Mucosa of rectum (tissue), 2 donors: ENCODE data around the gene TOR4A.

ENCODE experiments used
- H3K27ac ChIP-seq, 2 donors: one replicate each; pipeline ENCODE4 v1.7.0; 2013; ENCODE audit warnings: inconsistent platforms in 2 of 2, low read depth in 2 of 2, low read length in 2 of 2
- H3K27me3 ChIP-seq, 2 donors: one replicate each; pipeline ENCODE4 v1.7.0; 2013; ENCODE audit warnings: low read length in 2 of 2; ENCODE audit not compliant: control insufficient read depth in 2 of 2, insufficient read depth in 2 of 2
- H3K36me3 ChIP-seq, 2 donors: one replicate each; pipeline ENCODE4 v1.7.0; 2013; ENCODE audit warnings: low read length in 2 of 2; ENCODE audit not compliant: control insufficient read depth in 2 of 2, insufficient read depth in 2 of 2
- H3K4me1 ChIP-seq, 2 donors: one replicate each; pipeline ENCODE4 v1.7.0; 2013; ENCODE audit warnings: low read length in 2 of 2, mild to moderate bottlenecking in 1 of 2; ENCODE audit not compliant: control insufficient read depth in 2 of 2, insufficient read depth in 2 of 2
- H3K4me3 ChIP-seq, 2 donors: one replicate each; pipeline ENCODE4 v1.7.0; 2013; ENCODE audit warnings: low read length in 2 of 2
- H3K9ac ChIP-seq, 2 donors: one replicate each; pipeline ENCODE4 v1.7.0; 2013; ENCODE audit warnings: low read length in 2 of 2, low read depth in 1 of 2, mild to moderate bottlenecking in 1 of 2
- H3K9me3 ChIP-seq, 2 donors: one replicate each; pipeline ENCODE4 v1.7.0; 2013; ENCODE audit warnings: low read length in 2 of 2; ENCODE audit not compliant: control insufficient read depth in 2 of 2
- donor health status: healthy.
- donor health status: Normal muscosa, but diverticular disease.

Gene TOR4A

DNA sequence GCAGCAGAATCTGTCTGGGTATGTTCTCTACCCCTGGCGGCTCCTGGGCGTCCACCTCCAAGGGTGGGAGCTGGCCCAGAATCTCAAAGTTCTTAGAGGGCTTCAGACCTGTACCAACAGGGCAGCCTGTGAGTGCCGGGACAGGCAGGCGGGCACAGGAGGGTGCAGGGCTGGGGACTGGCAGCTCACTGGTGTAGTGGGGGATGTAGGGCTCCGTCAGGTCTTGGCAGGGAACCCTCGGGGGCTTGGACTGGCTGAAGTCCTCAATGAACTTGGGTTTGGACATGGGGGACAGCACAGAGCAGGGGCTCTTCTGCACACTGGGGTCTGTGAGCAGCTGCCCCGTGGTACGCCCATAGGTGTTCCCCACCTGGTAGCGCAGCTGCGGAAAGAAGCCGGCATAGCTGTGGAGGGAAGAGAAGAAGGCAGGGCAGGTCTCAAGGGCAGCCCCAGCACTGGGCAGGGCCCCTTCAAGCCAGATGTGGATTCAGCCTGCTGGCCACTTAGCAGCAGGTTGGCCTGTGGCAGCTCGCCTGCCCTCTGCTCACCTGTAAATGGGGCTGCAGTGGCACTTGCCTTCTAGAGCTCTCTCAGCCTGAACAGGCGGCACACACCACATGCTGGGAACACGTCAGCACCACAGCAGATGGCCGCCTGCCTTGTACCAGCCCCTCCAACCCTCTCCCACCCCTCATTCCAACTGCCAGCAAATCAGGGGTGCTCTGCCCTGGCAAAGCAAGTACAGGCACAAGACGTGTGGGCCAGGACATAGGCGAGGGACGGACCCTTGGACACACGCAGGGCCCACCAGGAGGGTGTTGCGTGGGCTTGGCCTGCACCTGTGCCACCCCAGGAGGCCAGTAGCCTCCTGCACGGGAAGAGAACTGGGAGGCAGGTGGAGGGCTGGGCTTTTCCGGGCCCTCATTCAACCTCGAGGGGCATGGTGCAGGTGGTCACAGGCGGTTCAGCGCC lies 31.8 kb upstream of the TOR4A start:
- no peaks in the 10 kb centered on the region for H3K27me3 ChIP-seq
- H3K9ac ChIP-seq: no peak overlapping the region
- H3K27ac ChIP-seq: no peak overlapping the region
- peaks cover 21 to 25% of the 10 kb centered on the region in 2 donors for H3K4me1 ChIP-seq
- H3K9me3 ChIP-seq: no peaks in the 10 kb centered on the region
- H3K4me3 ChIP-seq: no peak overlapping the region
- peaks cover 14 to 19% of the 10 kb centered on the region in 2 donors for H3K36me3 ChIP-seq

DNA sequence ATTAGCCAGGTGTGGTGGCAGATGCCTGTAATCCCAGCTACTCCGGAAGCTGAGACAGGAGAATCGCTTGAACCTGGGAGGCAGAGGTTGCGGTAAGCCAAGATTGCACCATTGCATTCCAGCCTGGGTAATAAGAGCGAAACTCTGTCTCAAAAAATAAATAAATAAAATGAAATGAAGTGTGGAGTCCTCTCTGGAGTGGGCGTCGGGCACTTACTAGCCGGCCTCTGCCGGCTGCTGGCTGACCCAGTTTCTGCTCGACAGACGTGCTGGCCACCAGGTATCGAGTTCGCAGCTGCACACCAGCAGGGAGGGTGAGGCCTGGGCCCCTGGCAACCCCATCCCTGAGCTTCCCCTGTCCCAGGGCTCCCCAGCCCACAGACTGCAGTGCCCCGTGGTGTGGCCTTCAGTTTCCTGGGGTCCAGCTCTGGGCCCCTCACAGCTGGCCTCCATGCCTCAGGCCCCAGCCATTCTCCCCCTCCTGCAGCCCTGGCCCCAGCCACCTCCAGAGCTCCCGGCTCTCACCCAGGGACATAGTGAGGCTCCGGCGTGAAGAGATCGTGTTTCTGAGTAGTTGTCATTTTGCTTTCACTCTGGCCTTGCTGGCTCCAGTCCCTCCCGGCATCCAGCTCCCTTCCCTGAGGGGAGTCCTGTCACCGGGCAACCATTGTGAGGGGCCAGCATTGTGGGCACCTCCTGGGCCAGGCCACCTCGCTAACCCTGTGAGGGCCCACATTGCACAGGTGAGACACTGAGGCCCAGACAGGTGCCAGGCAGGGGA lies 30.2 kb upstream of the TOR4A start:
- no peak overlapping the region for H3K4me3 ChIP-seq
- no peaks in the 10 kb centered on the region for H3K27me3 ChIP-seq
- H3K27ac ChIP-seq: no peak overlapping the region
- peaks cover 14 to 15% of the 10 kb centered on the region in 2 donors for H3K36me3 ChIP-seq
- H3K9me3 ChIP-seq: no peaks in the 10 kb centered on the region
- H3K9ac ChIP-seq: no peak overlapping the region
- H3K4me1 ChIP-seq: peaks cover 16 to 20% of the 10 kb centered on the region in 2 donors

DNA sequence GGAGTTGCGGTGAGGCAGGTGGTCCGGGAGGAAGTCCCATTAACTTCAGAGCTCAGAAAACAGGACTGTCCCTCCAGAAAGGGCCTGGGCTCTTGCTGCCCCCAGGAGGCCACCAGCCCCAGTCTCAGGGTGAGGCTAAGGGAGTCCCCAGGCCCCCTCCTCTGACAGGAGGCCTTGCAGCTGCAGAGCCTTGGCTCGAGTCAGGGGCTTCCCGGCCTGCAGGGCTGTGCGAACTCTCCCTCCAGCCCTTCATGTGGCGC lies 29.7 kb upstream of the TOR4A start:
- Histone ChIP-seq H3K4me3 (no peak overlapping the region), H3K27me3 (no peaks in the 10 kb centered on the region), H3K27ac (no peak overlapping the region), H3K4me1 (peaks cover 11 to 15% of the 10 kb centered on the region in 2 donors), H3K9ac (no peak overlapping the region), H3K9me3 (no peaks in the 10 kb centered on the region), H3K36me3 (peaks cover 10 to 11% of the 10 kb centered on the region in 2 donors)

- Histone ChIP-seq H3K4me1 (peaks cover 8 to 9% of the 10 kb centered on the region in 2 donors), H3K27ac (no peak overlapping the region), H3K9me3 (no peaks in the 10 kb centered on the region), H3K4me3 (no peak overlapping the region), H3K9ac (no peak overlapping the region), H3K36me3 (no peaks in the 10 kb centered on the region), H3K27me3 (no peaks in the 10 kb centered on the region)
Observed at GRCh38 chr9:137250329-137251193, 27.0 kb upstream of the TOR4A start.

DNA sequence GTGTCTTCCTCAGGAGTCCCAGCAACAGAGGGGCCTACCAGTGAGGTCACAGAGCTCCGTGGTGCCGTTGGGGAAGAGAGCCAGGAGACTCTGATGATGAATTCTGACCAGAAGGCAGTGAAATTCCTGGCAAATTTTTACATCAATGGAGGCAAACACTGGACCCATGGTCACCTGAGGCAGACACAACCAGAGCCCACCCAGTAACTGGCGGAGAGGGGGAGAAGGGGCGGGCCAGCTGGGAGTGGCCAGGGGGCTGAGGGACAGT lies 26.4 kb upstream of the TOR4A start, which contains the start of gene STPG3:
STPG3 (plus strand) TSS at position 93 of the 268 bp plus-strand sequence; CDS start at position 94, 1 bp downstream.
- Histone ChIP-seq H3K9ac (no peak within 1 kb of the TSS), H3K27ac (no peak within 1 kb of the TSS)

DNA sequence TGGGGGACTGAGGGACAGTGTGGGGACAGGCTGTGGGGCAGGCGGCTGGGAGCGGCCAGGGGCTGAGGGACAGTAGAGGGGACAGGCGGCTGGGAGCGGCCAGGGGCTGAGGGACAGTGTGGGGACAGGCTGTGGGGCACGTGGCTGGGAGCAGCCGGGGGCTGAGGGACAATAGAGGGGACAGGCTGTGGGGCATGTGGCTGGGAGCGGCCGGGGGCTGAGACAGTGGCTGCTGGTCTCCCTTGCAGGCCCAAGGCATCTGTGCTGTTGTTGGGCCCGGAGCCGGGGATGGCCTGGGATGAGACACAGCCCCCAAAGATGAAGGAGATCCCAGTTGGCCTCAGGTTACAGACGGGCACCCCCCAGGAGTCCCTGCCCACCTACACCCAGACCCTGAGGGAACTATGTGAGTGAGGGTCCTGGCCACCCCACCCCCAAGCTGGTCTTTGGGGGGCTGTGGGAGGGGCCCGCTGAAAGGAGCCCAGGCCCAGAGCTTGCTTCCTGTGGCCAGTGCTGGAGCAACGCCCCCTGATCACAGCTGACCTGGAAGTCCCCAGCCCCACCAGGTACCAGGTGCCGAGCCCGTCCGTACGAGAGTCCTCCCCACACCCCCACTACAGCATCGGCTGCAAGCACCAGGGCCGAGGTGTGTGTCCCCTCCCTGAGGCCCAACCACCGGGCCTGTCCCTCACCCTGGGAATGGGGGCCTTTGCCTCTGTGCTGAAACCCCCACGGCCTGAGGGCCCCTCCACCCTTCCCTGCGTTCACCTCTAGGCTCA lies 25.8 kb upstream of the TOR4A start:
- Histone ChIP-seq H3K36me3 (peaks cover 5% of the 10 kb centered on the region in 2 donors), H3K27me3 (no peaks in the 10 kb centered on the region), H3K4me1 (peaks cover 18% of the 10 kb centered on the region in 2 donors), H3K4me3 (no peak overlapping the region), H3K27ac (no peak overlapping the region), H3K9me3 (no peaks in the 10 kb centered on the region), H3K9ac (no peak overlapping the region)

More for the DNA sequence above, 26.4 kb upstream of the TOR4A start, which contains the start of gene STPG3:
- H3K4me1 ChIP-seq: peaks cover 12 to 13% of the 10 kb centered on the region in 2 donors
- H3K27me3 ChIP-seq: no peaks in the 10 kb centered on the region
- no peak within 1 kb of the TSS for H3K4me3 ChIP-seq
- peaks cover 0 to 1% of the 10 kb centered on the region in 2 donors for H3K36me3 ChIP-seq
- H3K9me3 ChIP-seq: no peaks in the 10 kb centered on the region

DNA sequence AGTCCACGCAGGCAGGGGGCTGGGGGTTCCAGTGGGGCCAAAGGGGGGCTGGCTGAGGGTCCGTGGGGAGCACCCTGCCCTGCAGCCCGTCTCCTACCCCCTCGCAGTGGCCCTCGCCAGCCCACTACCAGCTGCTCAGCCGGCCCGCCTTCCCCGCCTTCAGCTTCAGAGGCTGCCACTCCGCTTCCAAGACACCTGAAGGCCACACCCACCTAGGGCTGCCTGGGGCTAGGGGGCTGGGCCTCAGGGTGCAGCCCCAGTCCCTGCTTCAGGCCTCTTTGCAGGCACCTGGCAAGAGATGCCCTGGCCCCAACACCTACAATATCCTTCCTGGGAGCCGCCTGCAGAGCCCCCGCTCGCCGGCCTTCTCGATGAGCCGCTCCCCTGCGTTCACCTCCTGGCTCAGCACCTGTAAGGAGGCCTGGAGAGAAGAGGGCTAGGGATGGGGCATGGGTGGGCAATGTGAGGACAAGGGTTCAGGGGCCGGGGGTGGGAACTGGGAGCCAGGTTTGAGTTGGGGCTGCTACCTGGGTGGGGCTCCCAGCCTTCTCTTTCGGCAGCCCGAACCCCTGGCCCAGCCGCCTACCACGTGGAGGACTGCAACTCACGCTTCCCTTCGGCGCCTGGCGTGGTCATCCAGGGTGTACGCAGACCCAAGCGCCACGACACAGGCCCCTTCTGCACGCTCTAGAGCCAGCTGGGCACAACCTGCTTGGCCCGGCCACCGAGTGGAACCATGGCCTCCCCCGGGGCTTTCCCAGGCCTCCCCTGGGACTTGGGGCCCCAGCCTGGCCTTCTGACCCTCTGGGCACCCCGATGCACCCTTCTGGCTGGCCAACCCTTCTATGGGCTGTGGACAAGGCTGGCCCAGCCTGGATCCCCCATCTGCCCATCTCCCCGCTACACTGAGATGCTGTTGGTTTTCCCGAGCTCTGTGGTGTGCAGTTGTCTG lies 24.7 kb upstream of the TOR4A start:
- H3K9ac ChIP-seq: no peak overlapping the region
- no peaks in the 10 kb centered on the region for H3K27me3 ChIP-seq

GRCh38 chr9:137253717-137254623 lies 23.6 kb upstream of the TOR4A start:
- Histone ChIP-seq H3K27me3 (no peaks in the 10 kb centered on the region), H3K4me3 (peak overlapping the region; percentile 68 to 83), H3K4me1 (peaks cover 21 to 22% of the 10 kb centered on the region in 2 donors), H3K9ac (peak overlapping the region; percentile 77 to 89), H3K27ac (peak overlapping the region; percentile 52 to 80), H3K9me3 (no peaks in the 10 kb centered on the region), H3K36me3 (peaks cover 8 to 13% of the 10 kb centered on the region in 2 donors)

More for the DNA sequence above, 24.7 kb upstream of the TOR4A start:
- no peak overlapping the region for H3K27ac ChIP-seq
- H3K4me3 ChIP-seq: no peak overlapping the region
- H3K36me3 ChIP-seq: peaks cover 5 to 9% of the 10 kb centered on the region in 2 donors
- no peaks in the 10 kb centered on the region for H3K9me3 ChIP-seq
- peaks cover 21 to 22% of the 10 kb centered on the region in 2 donors for H3K4me1 ChIP-seq
